ENCODE measurements around the gene OTUD7B.
A peak's percentile ranks its signal among the peaks of the same experiment; 100 is the strongest.

The OTUD7B gene

GRCh38 chr1:149915429-149916192 lies 94.9 kb downstream of the OTUD7B start:
- no peak for FAIRE-seq

GRCh38 chr1:149914545-149914944 lies 96.0 kb downstream of the OTUD7B start:
- no peak for FAIRE-seq

GRCh38 chr1:149906570-149907075 lies 103.9 kb downstream of the OTUD7B start:
- FAIRE-seq, result no peak

GRCh38 chr1:149903836-149904491 lies 106.6 kb downstream of the OTUD7B start:
- FAIRE-seq, result no peak

GRCh38 chr1:149899460-149900284 lies 110.9 kb downstream of the OTUD7B start, which contains the start of gene BOLA1:
Gene BOLA1, plus strand, starts transcription at chr1:149899568. Its CDS starts 492 bp downstream, at chr1:149900060.
- FAIRE-seq, result peak; percentile 30

GRCh38 chr1:149896575-149896974 lies 114.0 kb downstream of the OTUD7B start:
- FAIRE-seq, result no peak

- no peak for FAIRE-seq
Observed at GRCh38 chr1:149888999-149889289, 121.6 kb downstream of the OTUD7B start.

GRCh38 chr1:149888247-149888998 lies 122.1 kb downstream of the OTUD7B start:
- FAIRE-seq, result no peak
